Stimulated activated CD8-positive, alpha-beta memory T cell treated with anti-CD3 and anti-CD28 coated beads, Interleukin-4, amount 100 ng/mL, for 24 hours (primary cell): Measurements from ENCODE around the gene ITGB8.

Source experiments
- DNase-seq: peaks from one replicate; pipeline ENCODE4 v3.0.0-alpha.2; 2020; ENCODE audit warnings: low read depth

Gene ITGB8

GRCh38 chr7:20343205-20343604 is 12.5 kb downstream of the ITGB8 start:
- no peak for DNase-seq

GRCh38 chr7:20343941-20344340 is 13.2 kb downstream of the ITGB8 start:
- DNase-seq, result no peak

GRCh38 chr7:20344396-20344795 is 13.7 kb downstream of the ITGB8 start:
- DNase-seq, result no peak

GRCh38 chr7:20346577-20346976 is 15.9 kb downstream of the ITGB8 start:
- DNase-seq, result no peak

- DNase-seq, result no peak
Measured at GRCh38 chr7:20347680-20348079, 17.0 kb downstream of the ITGB8 start.

GRCh38 chr7:20348125-20348807 is 17.6 kb downstream of the ITGB8 start:
- no peak for DNase-seq

- DNase-seq, result no peak
Measured at GRCh38 chr7:20350518-20350951, 19.8 kb downstream of the ITGB8 start.

GRCh38 chr7:20350996-20351692 is 20.4 kb downstream of the ITGB8 start:
- no peak for DNase-seq

GRCh38 chr7:20351901-20352300 is 21.2 kb downstream of the ITGB8 start:
- no peak for DNase-seq

- no peak for DNase-seq
Measured at GRCh38 chr7:20352573-20353306, 22.0 kb downstream of the ITGB8 start.

- no peak for DNase-seq
Measured at GRCh38 chr7:20354610-20355528, 24.2 kb downstream of the ITGB8 start.

- no peak for DNase-seq
Measured at GRCh38 chr7:20358106-20358505, 27.4 kb downstream of the ITGB8 start.

GRCh38 chr7:20358762-20359282 is 28.1 kb downstream of the ITGB8 start:
- no peak for DNase-seq

GRCh38 chr7:20359341-20359963 is 28.8 kb downstream of the ITGB8 start:
- no peak for DNase-seq

GRCh38 chr7:20362574-20363253 is 32.0 kb downstream of the ITGB8 start:
- DNase-seq, result no peak

GRCh38 chr7:20364571-20365196 is 34.0 kb downstream of the ITGB8 start:
- no peak for DNase-seq

- no peak for DNase-seq
Measured at GRCh38 chr7:20365486-20365885, 34.8 kb downstream of the ITGB8 start.

- DNase-seq, result no peak
Measured at GRCh38 chr7:20374399-20374798, 43.7 kb downstream of the ITGB8 start.

- DNase-seq, result no peak
Measured at GRCh38 chr7:20376796-20377195, 46.1 kb downstream of the ITGB8 start.

GRCh38 chr7:20381406-20382034 is 50.8 kb downstream of the ITGB8 start:
- no peak for DNase-seq
